ENCODE data around the gene PIP5KL1. TPM values are rescaled to one million over a fixed set of nuclear protein-coding genes. Genes with fewer than 3 reads are reported as not detected.

PIP5KL1 gene
- total and polyA plus RNA-seq, 2 experiments from 2014 or later, result 13.4 to 19.5 TPM

GRCh38 chr9:127954831-127955293, 24.3 kb upstream of the PIP5KL1 start (continued):
- TF ChIP-seq ZNF462 (CRISPR knock-in tag; IDR thresholded peaks at IDR 0.05) (no peak), ZNF114 (CRISPR knock-in tag; IDR thresholded peaks at IDR 0.05) (no peak), JUNB (IDR thresholded peaks at IDR 0.05; ENCODE audit: unreplicated experiment) (no peak), EZH2phosphoT487 (IDR thresholded peaks at IDR 0.05; ENCODE audit: unreplicated experiment) (no peak)
- TF ChIP-seq, protein P1, sequence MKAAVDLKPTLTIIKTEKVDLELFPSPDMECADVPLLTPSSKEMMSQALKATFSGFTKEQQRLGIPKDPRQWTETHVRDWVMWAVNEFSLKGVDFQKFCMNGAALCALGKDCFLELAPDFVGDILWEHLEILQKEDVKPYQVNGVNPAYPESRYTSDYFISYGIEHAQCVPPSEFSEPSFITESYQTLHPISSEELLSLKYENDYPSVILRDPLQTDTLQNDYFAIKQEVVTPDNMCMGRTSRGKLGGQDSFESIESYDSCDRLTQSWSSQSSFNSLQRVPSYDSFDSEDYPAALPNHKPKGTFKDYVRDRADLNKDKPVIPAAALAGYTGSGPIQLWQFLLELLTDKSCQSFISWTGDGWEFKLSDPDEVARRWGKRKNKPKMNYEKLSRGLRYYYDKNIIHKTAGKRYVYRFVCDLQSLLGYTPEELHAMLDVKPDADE (IDR thresholded peaks at IDR 0.05), result no peak
- TF ChIP-seq, protein P2, sequence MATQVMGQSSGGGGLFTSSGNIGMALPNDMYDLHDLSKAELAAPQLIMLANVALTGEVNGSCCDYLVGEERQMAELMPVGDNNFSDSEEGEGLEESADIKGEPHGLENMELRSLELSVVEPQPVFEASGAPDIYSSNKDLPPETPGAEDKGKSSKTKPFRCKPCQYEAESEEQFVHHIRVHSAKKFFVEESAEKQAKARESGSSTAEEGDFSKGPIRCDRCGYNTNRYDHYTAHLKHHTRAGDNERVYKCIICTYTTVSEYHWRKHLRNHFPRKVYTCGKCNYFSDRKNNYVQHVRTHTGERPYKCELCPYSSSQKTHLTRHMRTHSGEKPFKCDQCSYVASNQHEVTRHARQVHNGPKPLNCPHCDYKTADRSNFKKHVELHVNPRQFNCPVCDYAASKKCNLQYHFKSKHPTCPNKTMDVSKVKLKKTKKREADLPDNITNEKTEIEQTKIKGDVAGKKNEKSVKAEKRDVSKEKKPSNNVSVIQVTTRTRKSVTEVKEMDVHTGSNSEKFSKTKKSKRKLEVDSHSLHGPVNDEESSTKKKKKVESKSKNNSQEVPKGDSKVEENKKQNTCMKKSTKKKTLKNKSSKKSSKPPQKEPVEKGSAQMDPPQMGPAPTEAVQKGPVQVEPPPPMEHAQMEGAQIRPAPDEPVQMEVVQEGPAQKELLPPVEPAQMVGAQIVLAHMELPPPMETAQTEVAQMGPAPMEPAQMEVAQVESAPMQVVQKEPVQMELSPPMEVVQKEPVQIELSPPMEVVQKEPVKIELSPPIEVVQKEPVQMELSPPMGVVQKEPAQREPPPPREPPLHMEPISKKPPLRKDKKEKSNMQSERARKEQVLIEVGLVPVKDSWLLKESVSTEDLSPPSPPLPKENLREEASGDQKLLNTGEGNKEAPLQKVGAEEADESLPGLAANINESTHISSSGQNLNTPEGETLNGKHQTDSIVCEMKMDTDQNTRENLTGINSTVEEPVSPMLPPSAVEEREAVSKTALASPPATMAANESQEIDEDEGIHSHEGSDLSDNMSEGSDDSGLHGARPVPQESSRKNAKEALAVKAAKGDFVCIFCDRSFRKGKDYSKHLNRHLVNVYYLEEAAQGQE (IDR thresholded peaks at IDR 0.05; ENCODE audit: unreplicated experiment), result no peak
